ENCODE results near the gene FLT4. TPM values are rescaled to one million over a fixed set of nuclear protein-coding genes. Genes with fewer than 3 reads are reported as not detected.
"Not testable (repeated sequence)": the region's sequence is repeated elsewhere in the genome, so short reads cannot be mapped to it uniquely, and the experiment has no call there.

The FLT4 gene
- total RNA-seq, 4 donors from 2014 or later, result 2.1 to 11.6 (median 4.0) TPM

- H3K4me3 ChIP-seq (ENCODE audit: low read depth, poor library complexity, severe bottlenecking), result no peak overlapping the region
- intact Hi-C loops (cut with DNase I; ENCODE audit: low total_unique reads), result no loop called here
- TF ChIP-seq CTCF (IDR thresholded peaks at IDR 0.05) (no peak), POLR2A (IDR thresholded peaks at IDR 0.05) (no peak)
- no peak for DNase-seq (ENCODE audit: low spot score in 2 of 2)
- 74 to 75% methylated on average over 8 of the region's 8 CpGs for WGBS, 2 donors
Observed at GRCh38 chr5:180682560-180682959, 33.2 kb upstream of the FLT4 start.

DNA sequence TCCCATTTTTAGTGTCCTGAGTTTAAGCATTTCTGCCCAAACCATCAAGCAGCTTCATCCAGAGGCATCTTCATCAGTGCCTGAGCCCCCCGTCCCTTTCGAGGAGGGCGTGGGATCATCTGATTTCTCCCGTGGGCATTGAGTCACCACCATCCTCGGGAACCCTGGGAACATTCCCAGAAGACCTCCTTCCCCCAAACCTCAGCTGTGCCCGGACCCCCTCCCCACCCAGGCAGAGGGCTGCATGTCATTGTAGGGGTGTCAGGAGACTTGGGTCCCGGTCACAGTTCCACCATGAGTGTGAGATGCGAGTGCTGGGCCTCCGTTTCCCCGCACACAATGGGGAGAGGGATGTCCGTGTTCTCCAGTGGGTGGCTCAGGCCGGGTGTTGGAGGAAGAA, 32.6 kb upstream of the FLT4 start:
- H3K4me3 ChIP-seq (ENCODE audit: low read depth, poor library complexity, severe bottlenecking); intact Hi-C loops (cut with DNase I; ENCODE audit: low total_unique reads); DNase-seq (ENCODE audit: low spot score in 2 of 2): not testable (repeated sequence)
- 83 to 84% methylated on average over 12 of the region's 12 CpGs for WGBS, 2 donors

DNA sequence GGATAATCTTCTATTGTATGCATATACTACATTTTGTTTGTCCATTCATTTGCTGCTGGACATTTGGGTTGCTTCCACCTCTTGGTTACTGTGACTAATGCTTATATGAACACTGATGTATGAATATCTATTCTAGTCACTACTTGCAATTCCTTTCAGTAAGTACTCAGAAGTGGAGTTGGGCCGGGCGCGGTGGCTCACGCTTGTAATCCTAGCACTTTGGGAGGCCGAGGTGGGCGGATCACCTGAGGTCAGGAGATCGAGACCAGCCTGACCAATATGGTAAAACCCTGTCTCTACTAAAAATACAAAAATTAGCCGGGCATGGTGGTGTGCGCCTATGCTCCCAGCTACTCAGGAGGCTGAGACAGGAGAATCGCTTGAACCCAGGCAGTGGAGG, 28.9 kb upstream of the FLT4 start:
- intact Hi-C loops (cut with DNase I; ENCODE audit: low total_unique reads), result not testable (repeated sequence)

DNA sequence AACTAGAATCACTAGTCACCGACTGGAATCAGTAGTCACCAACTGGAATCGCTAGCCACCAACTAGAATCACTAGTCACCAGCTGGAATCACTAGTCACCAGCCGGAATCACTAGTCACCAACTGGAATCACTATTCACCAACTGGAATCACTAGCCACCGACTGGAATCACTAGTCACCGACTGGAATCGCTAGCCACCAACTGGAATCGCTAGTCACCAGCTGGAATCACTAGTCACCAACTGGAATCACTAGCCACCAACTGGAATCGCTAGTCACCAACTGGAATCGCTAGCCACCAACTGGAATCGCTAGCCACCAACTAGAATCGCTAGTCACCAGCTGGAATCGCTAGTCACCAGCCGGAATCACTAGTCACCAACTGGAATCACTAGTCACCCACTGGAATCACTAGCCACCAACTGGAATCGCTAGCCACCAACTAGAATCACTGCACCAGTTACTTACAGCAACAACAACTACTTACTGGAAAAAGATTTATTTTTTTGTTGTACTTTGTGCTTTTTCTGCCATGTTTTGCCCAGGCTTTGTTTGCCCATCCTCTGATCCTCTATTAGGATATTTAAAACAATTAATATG, 25.7 kb upstream of the FLT4 start:
- no peak overlapping the region for H3K4me3 ChIP-seq (ENCODE audit: low read depth, poor library complexity, severe bottlenecking)
- DNase-seq (ENCODE audit: low spot score in 2 of 2), result no peak
- WGBS, 2 donors, result 85 to 92% methylated on average over 14 of the region's 14 CpGs
- intact Hi-C loops (cut with DNase I; ENCODE audit: low total_unique reads), result no loop called here
- no peak for TF ChIP-seq CTCF (IDR thresholded peaks at IDR 0.05)
- TF ChIP-seq POLR2A (IDR thresholded peaks at IDR 0.05), result no peak

More for the DNA sequence above, 28.9 kb upstream of the FLT4 start:
- DNase-seq (ENCODE audit: low spot score in 2 of 2); H3K4me3 ChIP-seq (ENCODE audit: low read depth, poor library complexity, severe bottlenecking): not testable (repeated sequence)
- 90 to 94% methylated on average over 10 of the region's 10 CpGs for WGBS, 2 donors

GRCh38 chr5:180674090-180674475, 24.7 kb upstream of the FLT4 start:
- H3K4me3 ChIP-seq (ENCODE audit: low read depth, poor library complexity, severe bottlenecking), result not testable (repeated sequence)

GRCh38 chr5:180673371-180674089, 24.1 kb upstream of the FLT4 start:
- no peak overlapping the region for H3K4me3 ChIP-seq (ENCODE audit: low read depth, poor library complexity, severe bottlenecking)
- intact Hi-C loops (cut with DNase I; ENCODE audit: low total_unique reads), result no loop called here
- TF ChIP-seq POLR2A (IDR thresholded peaks at IDR 0.05) (no peak), CTCF (IDR thresholded peaks at IDR 0.05) (no peak)
- no peak for DNase-seq (ENCODE audit: low spot score in 2 of 2)
- 14 to 18% methylated on average over 15 to 17 of the region's 64 CpGs for WGBS, 2 donors

More at GRCh38 chr5:180674090-180674475, 24.7 kb upstream of the FLT4 start:
- WGBS, 2 donors, result 0 to 3% methylated on average over 12 to 17 of the region's 23 CpGs
- intact Hi-C loops (cut with DNase I; ENCODE audit: low total_unique reads); DNase-seq (ENCODE audit: low spot score in 2 of 2): not testable (repeated sequence)

GRCh38 chr5:180671958-180672524, 22.6 kb upstream of the FLT4 start:
- WGBS, 2 donors, result 73 to 85% methylated on average over 6 to 13 of the region's 13 CpGs
- intact Hi-C loops (cut with DNase I; ENCODE audit: low total_unique reads); H3K4me3 ChIP-seq (ENCODE audit: low read depth, poor library complexity, severe bottlenecking); DNase-seq (ENCODE audit: low spot score in 2 of 2): not testable (repeated sequence)

Measured in lower leg skin (tissue), 4 donors.